OCI-LY7 (cell line): ENCODE measurements around the gene ADGRD1. TPM values are rescaled to one million over a fixed set of nuclear protein-coding genes. Genes with fewer than 3 reads are reported as not detected.

Experiments used
- BruUV-seq: library from RNA; stranded (reverse); fragments of 400-500 nt; replicated peaks from 2 replicates; lab custom pipeline; 2021; lab: Mats Ljungman, UMichigan
- CTCF ChIA-PET: fragments of 300-600 bp; sonication (Branson Sonifier 250); formaldehyde crosslinking; loops from one replicate; lab custom pipeline; 2022; ENCODE audit warnings: antibody characterized with exemption; ENCODE audit not compliant: unreplicated experiment; lab: Charles Lee
- POLR2A ChIA-PET: fragments of 300-600 bp; sonication (Branson Sonifier 250); formaldehyde crosslinking; loops from one replicate; lab custom pipeline; 2022; ENCODE audit warnings: antibody characterized with exemption; lab: Charles Lee
- DNase-seq: peaks from one replicate; pipeline ENCODE4 v3.0.0-alpha.2; 2015; ENCODE audit warnings: low spot score
- H2AFZ ChIP-seq: fragments of 200-600 bp; sonication (generic), shearing (Covaris generic); 2 replicates; pipeline ENCODE4 v1.6.1; 2014; ENCODE audit warnings: mild to moderate bottlenecking, antibody characterized with exemption, low read length, moderate library complexity
- H3K27ac ChIP-seq: fragments of 200-600 bp; sonication (generic); 2 replicates; pipeline ENCODE4 v1.5.1; 2014; ENCODE audit warnings: mixed run types, low read depth, mild to moderate bottlenecking, moderate library complexity, low read length, inconsistent platforms; ENCODE audit not compliant: poor library complexity, severe bottlenecking
- H3K36me3 ChIP-seq: fragments of 200-600 bp; sonication (generic); 2 replicates; pipeline ENCODE4 v1.6.1; 2014; ENCODE audit warnings: mild to moderate bottlenecking, antibody characterized with exemption, low read length, moderate library complexity, mixed read lengths; ENCODE audit not compliant: insufficient read depth
- H3K4me1 ChIP-seq: fragments of 200-600 bp; sonication (generic); 2 replicates; pipeline ENCODE4 v1.5.1; 2014; ENCODE audit warnings: mild to moderate bottlenecking, low read length; ENCODE audit not compliant: insufficient read depth, poor library complexity, severe bottlenecking
- H3K4me2 ChIP-seq: fragments of 200-600 bp; sonication (generic); 2 replicates; pipeline ENCODE4 v1.6.1; 2014; ENCODE audit warnings: mild to moderate bottlenecking, low read length
- H3K4me3 ChIP-seq: fragments of 200-600 bp; sonication (generic); 2 replicates; pipeline ENCODE4 v1.5.1; 2014; ENCODE audit warnings: mild to moderate bottlenecking, low read depth, low read length; ENCODE audit not compliant: poor library complexity, severe bottlenecking
- H3K79me2 ChIP-seq: fragments of 200-600 bp; sonication (generic); 2 replicates; pipeline ENCODE4 v1.6.1; 2016; ENCODE audit warnings: low read depth, mild to moderate bottlenecking, low read length, moderate library complexity, mixed read lengths; ENCODE audit not compliant: insufficient read depth
- H3K9me2 ChIP-seq: fragments of 200-600 bp; sonication (generic); 2 replicates; pipeline ENCODE4 v1.6.1; 2016; ENCODE audit warnings: mild to moderate bottlenecking, low read length, mixed read lengths; ENCODE audit not compliant: insufficient read depth
- H3K9me3 ChIP-seq: fragments of 200-600 bp; sonication (generic); 2 replicates; pipeline ENCODE4 v1.6.1; 2014; ENCODE audit warnings: mild to moderate bottlenecking, mixed run types, low read length, mixed read lengths
- H4K20me1 ChIP-seq: fragments of 200-600 bp; sonication (generic); 2 replicates; pipeline ENCODE4 v1.6.1; 2014; ENCODE audit warnings: mild to moderate bottlenecking, antibody characterized with exemption, low read length, moderate library complexity, mixed read lengths; ENCODE audit not compliant: insufficient read depth
- EZH2phosphoT487 ChIP-seq: fragments of 200-600 bp; sonication (generic); IDR thresholded peaks from 2 replicates; pipeline ENCODE4 v1.6.1; 2018; ENCODE audit warnings: low read depth, borderline replicate concordance, mild to moderate bottlenecking, mixed run types, antibody characterized with exemption, low read length, moderate library complexity, mixed read lengths
- intact Hi-C: fragments of 100-400 bp; cut with micrococcal nuclease; formaldehyde crosslinking; loops from one replicate; pipeline ENCODE4 v1.10.0; 2022; ENCODE audit not compliant: unreplicated experiment
- total RNA-seq, 2 experiments: library from RNA; depleted of rRNA in 1 of 2; stranded (reverse); fragments of >200 nt in 1 of 2; shearing (Covaris generic) in 1 of 2; gene quantifications; 2 replicates each; pipeline ENCODE4 v1.2.3, GENCODE V29; 2014 to 2022
- TF ChIP-seq, protein P1 (sequence below): fragments of 200-600 bp; sonication (generic); conservative IDR thresholded peaks from 2 replicates; pipeline ENCODE4 v1.5.1; 2014; ENCODE audit warnings: mild to moderate bottlenecking, antibody characterized with exemption, low read length, moderate library complexity, mixed read lengths

Gene ADGRD1
- total RNA-seq, 2 experiments from 2014 or later: 1.0 to 1.7 TPM

- H3K36me3 ChIP-seq: no peaks in the 10 kb centered on the region
- intact Hi-C loops: no loop called here
- no peaks in the 10 kb centered on the region for H3K9me2 ChIP-seq
- DNase-seq: no peak
- no peaks in the 10 kb centered on the region for H3K4me1 ChIP-seq
- TF ChIP-seq, protein P1, sequence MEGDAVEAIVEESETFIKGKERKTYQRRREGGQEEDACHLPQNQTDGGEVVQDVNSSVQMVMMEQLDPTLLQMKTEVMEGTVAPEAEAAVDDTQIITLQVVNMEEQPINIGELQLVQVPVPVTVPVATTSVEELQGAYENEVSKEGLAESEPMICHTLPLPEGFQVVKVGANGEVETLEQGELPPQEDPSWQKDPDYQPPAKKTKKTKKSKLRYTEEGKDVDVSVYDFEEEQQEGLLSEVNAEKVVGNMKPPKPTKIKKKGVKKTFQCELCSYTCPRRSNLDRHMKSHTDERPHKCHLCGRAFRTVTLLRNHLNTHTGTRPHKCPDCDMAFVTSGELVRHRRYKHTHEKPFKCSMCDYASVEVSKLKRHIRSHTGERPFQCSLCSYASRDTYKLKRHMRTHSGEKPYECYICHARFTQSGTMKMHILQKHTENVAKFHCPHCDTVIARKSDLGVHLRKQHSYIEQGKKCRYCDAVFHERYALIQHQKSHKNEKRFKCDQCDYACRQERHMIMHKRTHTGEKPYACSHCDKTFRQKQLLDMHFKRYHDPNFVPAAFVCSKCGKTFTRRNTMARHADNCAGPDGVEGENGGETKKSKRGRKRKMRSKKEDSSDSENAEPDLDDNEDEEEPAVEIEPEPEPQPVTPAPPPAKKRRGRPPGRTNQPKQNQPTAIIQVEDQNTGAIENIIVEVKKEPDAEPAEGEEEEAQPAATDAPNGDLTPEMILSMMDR: no peak
- TF ChIP-seq EZH2phosphoT487: no peak
- H3K4me3 ChIP-seq: no peak overlapping the region
- ChIA-PET CTCF (no interaction called here), POLR2A (no interaction called here)
- H3K4me2 ChIP-seq: no peak overlapping the region
- H3K9me3 ChIP-seq: no peaks in the 10 kb centered on the region
- no TSS peak for BruUV-seq
- H4K20me1 ChIP-seq: no peaks in the 10 kb centered on the region
- H3K27ac ChIP-seq: no peak overlapping the region
- H2AFZ ChIP-seq: no peak overlapping the region
- no peaks in the 10 kb centered on the region for H3K79me2 ChIP-seq
Observed at GRCh38 chr12:131076791-131077747, 123.4 kb downstream of the ADGRD1 start.

- Histone ChIP-seq H3K79me2 (no peaks in the 10 kb centered on the region), H3K36me3 (no peaks in the 10 kb centered on the region), H4K20me1 (no peaks in the 10 kb centered on the region), H2AFZ (no peak overlapping the region), H3K9me2 (no peaks in the 10 kb centered on the region), H3K4me1 (no peaks in the 10 kb centered on the region), H3K9me3 (no peaks in the 10 kb centered on the region), H3K4me2 (no peak overlapping the region), H3K4me3 (no peak overlapping the region), H3K27ac (no peak overlapping the region)
- POLR2A ChIA-PET: no interaction called here
- intact Hi-C loops: no loop called here
- no peak for DNase-seq
- no TSS peak for BruUV-seq
- no peak for TF ChIP-seq EZH2phosphoT487
- TF ChIP-seq, protein P1: no peak
- CTCF ChIA-PET: no interaction called here
Observed at GRCh38 chr12:131077931-131078391, 124.3 kb downstream of the ADGRD1 start.
